AG10803 (cell line): Measurements from ENCODE around the gene GNAI1.

Experiments
- DNase-seq: peaks from one replicate; pipeline ENCODE4 v3.0.0; 2010; ENCODE audit warnings: low read depth
- H3K4me3 ChIP-seq: 2 replicates; pipeline ENCODE4 v1.5.1; 2011; ENCODE audit warnings: mild to moderate bottlenecking, low read length, control low read depth
- TF ChIP-seq, protein P1 (sequence below): conservative IDR thresholded peaks from 2 replicates; pipeline ENCODE4 v1.5.1; 2011; ENCODE audit warnings: mild to moderate bottlenecking, low read length, control low read depth, inconsistent platforms

Gene GNAI1

DNA sequence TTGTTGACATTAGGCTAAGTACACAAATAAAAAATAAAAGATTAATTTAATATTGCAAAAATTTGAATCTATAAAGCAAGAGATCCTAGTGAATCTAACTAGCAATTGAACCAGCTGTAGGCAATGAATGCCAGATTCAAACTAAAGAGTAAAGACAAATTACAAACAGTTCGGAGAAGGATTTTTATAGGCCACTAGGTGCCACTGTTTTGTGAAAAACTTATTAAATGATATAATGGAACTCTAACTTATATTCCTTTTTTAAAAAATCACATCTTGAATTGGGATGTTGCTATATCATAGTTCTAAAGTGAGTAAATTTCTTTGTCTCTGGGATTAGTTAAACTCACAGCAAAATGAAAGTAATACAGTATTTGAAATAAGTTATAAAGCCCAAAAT, 39.1 kb upstream of the GNAI1 start:
- TF ChIP-seq, protein P1, sequence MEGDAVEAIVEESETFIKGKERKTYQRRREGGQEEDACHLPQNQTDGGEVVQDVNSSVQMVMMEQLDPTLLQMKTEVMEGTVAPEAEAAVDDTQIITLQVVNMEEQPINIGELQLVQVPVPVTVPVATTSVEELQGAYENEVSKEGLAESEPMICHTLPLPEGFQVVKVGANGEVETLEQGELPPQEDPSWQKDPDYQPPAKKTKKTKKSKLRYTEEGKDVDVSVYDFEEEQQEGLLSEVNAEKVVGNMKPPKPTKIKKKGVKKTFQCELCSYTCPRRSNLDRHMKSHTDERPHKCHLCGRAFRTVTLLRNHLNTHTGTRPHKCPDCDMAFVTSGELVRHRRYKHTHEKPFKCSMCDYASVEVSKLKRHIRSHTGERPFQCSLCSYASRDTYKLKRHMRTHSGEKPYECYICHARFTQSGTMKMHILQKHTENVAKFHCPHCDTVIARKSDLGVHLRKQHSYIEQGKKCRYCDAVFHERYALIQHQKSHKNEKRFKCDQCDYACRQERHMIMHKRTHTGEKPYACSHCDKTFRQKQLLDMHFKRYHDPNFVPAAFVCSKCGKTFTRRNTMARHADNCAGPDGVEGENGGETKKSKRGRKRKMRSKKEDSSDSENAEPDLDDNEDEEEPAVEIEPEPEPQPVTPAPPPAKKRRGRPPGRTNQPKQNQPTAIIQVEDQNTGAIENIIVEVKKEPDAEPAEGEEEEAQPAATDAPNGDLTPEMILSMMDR, result peak; percentile 57
- H3K4me3 ChIP-seq, result no peak overlapping the region
- DNase-seq, result peak; percentile 45

GRCh38 chr7:80097756-80098155, 36.9 kb upstream of the GNAI1 start:
- H3K4me3 ChIP-seq, result no peak overlapping the region
- DNase-seq, result peak; percentile 52
- TF ChIP-seq, protein P1, result no peak

DNA sequence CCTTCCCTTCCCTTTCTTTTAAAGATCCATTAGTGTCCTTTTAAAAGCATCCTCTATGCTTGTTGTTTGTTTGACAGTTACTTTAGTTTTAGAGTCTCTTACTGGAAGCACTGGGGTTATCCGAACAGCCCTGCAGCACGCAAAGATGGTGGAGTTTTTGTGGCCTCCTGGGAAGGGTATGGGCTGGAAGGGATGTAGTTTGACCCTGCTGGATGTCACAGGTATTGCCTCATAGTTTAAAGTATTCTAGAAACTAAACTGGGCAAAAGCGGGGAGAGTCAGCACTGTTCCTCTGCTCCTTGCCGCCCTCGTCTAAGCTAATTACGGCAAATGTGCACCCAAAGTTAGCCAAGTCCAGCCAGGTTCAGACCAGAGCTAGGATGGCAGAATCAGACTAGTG, 35.8 kb upstream of the GNAI1 start:
- TF ChIP-seq, protein P1, result peak; percentile 28
- DNase-seq, result no peak
- H3K4me3 ChIP-seq, result no peak overlapping the region

DNA sequence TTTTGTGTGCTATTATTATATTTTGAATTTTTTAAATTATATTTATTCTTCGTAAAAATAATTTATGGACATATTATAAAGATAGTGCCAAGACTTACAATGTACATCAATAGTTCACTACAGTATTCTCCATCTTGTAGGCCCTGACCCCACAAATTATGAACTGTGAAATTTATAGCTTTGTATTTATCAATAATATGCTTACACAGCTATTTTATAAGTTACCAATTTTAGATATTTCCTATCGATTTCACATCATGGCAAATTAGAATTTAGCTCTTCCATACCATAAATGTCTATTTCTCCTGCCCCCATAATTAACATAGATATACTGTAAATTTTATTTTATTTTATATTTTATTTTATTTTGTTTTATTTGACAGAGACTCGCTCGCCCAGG, 34.4 kb upstream of the GNAI1 start:
- no peak for DNase-seq

DNA sequence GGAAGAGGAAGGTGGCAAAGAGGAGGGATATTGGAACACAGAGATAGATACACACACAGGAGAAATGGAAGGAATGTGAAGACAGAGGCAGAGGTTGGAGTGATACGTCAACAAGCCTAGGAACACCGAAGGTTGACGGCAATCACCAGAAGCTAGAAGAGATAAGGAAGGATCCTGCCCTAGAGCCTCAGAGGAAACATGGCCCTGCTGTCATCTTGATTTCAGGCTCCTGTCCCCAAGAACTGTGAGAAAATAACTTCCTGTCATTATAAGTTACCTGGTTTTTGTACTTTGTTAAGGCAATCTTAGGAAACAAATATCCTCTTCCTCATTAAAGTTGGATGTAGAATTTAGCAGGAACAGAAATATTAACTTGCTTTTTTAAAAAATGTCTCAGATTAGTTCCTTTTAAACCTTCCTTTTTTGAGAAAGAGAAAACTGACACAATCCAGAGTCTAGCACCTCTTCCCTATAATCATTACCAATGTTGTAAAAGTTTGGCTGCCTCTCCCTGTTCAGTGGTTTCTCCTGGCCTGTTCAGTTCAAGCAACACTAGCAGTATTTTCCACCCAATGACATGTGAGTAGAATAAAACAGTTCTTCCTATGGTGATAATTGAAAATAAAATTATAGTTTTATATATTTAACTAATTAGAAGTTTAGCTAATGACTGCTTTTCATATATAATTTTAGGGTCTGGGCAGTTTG, 28.8 kb upstream of the GNAI1 start:
- no peak overlapping the region for H3K4me3 ChIP-seq
- TF ChIP-seq, protein P1, result no peak
- no peak for DNase-seq

More for the DNA sequence above, 34.4 kb upstream of the GNAI1 start:
- no peak overlapping the region for H3K4me3 ChIP-seq
- TF ChIP-seq, protein P1, result no peak

- H3K4me3 ChIP-seq, result no peak overlapping the region
- TF ChIP-seq, protein P1, result no peak
- DNase-seq, result no peak
Observed at GRCh38 chr7:80106498-80107113, 28.0 kb upstream of the GNAI1 start.

DNA sequence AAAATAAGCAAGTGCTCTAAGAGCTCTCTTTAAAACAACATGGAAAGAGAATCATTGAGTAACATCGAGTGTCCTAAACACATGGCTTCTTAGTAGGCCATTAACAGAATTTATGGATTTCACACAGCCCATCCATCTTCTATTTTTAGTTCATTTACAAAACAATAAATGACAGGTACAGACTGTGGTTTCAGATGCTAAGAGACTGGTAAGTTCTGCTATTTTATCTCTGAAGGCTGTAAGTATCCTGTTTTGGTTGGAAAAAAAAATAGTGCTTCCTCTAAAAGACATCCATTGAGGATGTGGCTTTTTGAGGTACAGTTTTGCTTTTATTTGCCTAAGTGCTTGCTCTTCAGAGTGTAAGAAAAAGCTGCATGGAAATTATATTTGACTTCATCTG, 27.4 kb upstream of the GNAI1 start:
- TF ChIP-seq, protein P1, result no peak
- H3K4me3 ChIP-seq, result no peak overlapping the region
- no peak for DNase-seq
